ENCODE results near the gene CPA1. TPM values are rescaled to one million over a fixed set of nuclear protein-coding genes. Genes with fewer than 3 reads are reported as not detected.

CPA1 gene
- total and polyA plus RNA-seq, 2 of the 4 experiments (the other 2 are of a cell fraction) = not detected

DNA sequence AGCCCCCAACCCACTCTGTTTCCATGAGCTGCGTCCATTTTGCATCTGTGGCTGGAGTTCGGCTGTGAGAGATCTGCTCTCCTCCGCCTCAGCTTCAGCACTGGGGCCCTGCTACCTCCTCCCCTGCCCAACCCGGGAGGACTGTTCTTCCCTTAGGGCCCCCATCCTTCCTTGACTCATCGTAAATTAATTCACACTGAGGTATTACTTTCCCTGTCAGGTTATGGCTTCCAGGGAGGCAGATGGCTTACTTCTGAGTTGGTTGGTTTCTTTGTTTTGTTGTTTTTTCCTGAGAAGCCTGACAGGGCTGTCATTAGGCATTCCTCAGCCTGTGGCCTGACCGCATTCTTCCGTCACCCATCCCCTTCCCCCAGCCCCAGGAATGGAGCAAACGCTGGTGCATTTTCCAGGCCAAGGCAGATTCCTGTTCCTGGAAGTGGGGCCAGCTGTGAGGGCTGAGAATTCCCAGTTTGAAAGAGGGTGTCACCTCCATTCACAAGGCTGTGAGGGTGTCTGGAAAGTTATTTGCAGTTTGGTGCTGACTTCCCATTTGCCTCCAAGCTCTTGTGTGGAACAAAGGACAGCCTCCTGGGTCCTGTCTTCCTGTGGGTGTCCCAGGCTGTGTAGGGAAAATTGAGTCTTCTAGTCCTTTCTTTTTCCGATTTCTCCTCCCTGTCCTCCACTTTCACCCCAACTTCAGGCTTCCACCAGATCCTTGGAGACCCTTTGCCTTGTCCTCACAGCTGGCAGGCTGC, 24.0 kb upstream of the CPA1 start (continued):
- TF ChIP-seq, protein P1, sequence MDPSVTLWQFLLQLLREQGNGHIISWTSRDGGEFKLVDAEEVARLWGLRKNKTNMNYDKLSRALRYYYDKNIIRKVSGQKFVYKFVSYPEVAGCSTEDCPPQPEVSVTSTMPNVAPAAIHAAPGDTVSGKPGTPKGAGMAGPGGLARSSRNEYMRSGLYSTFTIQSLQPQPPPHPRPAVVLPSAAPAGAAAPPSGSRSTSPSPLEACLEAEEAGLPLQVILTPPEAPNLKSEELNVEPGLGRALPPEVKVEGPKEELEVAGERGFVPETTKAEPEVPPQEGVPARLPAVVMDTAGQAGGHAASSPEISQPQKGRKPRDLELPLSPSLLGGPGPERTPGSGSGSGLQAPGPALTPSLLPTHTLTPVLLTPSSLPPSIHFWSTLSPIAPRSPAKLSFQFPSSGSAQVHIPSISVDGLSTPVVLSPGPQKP (IDR thresholded peaks at IDR 0.05; ENCODE audit: borderline replicate concordance, low read depth, low read length) = no peak

All from IMR-90 (cell line).